Right atrium auricular region (tissue), 2 donors: Measurements from ENCODE around the gene PPP1R1C. TPM values are rescaled to one million over a fixed set of nuclear protein-coding genes. Genes with fewer than 3 reads are reported as not detected.

Experiments
- total RNA-seq, 2 donors: library from RNA; depleted of rRNA; stranded (reverse); fragments of >200 nt; gene quantifications; one replicate each; pipeline ENCODE4 v1.1.0, GENCODE V29; 2016

Gene PPP1R1C
- total RNA-seq, 2 donors from 2014 or later, result 5.4 to 14.5 TPM

Other genes with a start within 250 kb of the PPP1R1C start
- 10 to 100 TPM; 52.0 to 56.5 TPM for gene ITPRID2, start 94.1 kb upstream of the PPP1R1C start, total RNA-seq